Measurements from ENCODE around the gene AKAP13.

GRCh38 chr15:85500729-85501128, 120.3 kb downstream of the AKAP13 start:
- no peak for TF ChIP-seq CTCF (IDR thresholded peaks at IDR 0.05)
- TF ChIP-seq EP300 (IDR thresholded peaks at IDR 0.05), result no peak
